GM12801 (cell line): ENCODE data around the gene SLC35E4.

Experiments used
- TF ChIP-seq, protein P1 (sequence below): IDR thresholded peaks from one replicate; pipeline ENCODE4 v1.5.1; 2011; ENCODE audit warnings: control low read depth; ENCODE audit not compliant: insufficient read length; ENCODE audit errors: extremely low read depth

Gene SLC35E4

DNA sequence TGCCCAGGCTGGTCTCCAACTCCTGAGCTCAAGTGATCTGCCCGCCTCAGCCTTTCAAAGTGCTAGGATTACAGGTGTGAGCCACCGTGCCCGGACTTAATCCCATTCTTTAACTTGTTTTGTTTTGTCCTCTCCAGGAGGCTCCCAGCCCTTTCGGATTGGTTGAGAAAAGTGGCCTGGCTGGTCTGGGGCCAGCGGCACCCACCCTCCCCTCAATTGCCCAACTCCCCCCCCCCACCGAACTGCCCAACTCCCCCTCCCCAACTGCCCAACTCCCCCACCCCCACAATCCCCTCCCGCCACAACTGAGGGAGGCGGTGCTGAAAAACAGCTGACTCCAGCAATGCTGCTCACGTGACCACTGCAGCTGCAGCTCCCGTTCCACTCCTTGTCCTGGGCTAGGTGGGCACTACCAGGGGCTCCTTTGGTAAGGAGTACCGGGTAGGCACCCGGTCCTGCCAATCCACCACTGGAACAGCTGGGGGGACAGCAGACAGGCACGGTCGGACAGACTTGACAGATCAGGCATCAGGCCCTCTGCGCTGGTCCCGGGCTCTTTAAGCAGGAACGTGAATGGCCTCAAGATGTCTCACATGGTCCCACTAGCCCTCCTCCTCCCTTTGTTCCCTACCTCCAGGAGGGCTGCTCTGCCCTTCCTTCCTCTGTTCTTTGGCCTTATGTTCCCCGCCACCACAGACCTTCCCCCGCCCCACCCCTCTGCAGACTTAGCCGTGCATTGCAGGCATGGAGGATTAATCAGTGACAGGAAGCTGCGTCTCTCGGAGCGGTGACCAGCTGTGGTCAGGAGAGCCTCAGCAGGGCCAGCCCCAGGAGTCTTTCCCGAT is 28.9 kb upstream of the SLC35E4 start, which contains the start of gene TCN2:
Gene TCN2, plus strand, starts transcription at position 720 of the 845 bp plus-strand sequence. CDS start 158 bp downstream, outside the sequence.
- TF ChIP-seq, protein P1, sequence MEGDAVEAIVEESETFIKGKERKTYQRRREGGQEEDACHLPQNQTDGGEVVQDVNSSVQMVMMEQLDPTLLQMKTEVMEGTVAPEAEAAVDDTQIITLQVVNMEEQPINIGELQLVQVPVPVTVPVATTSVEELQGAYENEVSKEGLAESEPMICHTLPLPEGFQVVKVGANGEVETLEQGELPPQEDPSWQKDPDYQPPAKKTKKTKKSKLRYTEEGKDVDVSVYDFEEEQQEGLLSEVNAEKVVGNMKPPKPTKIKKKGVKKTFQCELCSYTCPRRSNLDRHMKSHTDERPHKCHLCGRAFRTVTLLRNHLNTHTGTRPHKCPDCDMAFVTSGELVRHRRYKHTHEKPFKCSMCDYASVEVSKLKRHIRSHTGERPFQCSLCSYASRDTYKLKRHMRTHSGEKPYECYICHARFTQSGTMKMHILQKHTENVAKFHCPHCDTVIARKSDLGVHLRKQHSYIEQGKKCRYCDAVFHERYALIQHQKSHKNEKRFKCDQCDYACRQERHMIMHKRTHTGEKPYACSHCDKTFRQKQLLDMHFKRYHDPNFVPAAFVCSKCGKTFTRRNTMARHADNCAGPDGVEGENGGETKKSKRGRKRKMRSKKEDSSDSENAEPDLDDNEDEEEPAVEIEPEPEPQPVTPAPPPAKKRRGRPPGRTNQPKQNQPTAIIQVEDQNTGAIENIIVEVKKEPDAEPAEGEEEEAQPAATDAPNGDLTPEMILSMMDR: no peak

DNA sequence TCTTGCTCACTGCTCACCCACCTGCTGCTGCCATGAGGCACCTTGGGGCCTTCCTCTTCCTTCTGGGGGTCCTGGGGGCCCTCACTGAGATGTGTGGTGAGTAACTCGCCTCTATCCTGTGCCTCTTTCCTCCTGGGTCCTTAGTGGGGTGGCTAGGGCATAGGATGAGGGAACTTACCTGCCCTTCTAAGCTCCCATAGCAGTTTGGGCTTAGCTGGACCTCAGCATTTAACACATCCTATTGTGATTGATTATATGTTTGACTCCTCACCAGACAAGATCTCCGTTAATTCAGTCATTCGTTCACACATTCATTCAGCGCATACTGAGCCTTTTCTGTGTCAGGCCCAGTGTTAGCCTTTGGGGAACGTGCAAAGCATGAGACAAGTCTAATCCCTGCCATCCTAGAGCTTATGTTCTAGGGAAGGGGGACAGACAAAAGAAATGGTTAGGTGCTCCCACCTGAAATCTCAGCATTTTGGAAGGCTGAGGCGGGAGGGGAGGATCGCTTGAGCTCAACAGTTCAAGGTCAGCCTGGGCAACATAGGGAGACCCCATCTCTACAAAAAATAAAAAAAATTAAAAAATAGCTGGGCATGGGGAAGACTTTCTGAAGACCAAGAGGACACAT is 28.2 kb upstream of the SLC35E4 start:
- TF ChIP-seq, protein P1: no peak

DNA sequence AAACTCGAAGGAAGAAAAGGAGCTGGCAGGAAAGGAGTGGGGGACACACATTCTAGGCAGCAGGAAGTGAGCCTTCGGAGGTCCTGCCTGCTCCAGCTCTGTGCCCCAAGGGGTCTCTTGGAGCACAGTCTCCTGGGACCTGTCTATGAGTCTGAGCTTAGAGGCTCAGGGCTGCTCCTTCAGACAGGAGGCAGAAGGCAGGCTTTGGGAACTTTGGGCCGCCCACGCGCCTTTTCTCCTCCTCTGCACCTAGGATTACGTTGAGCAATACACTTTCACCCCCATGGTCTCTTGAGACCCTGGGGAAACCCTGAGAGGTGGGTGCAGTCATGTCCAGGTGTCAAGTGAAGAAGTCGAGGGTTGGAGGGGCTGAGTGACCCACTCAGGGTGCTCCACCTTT is 27.6 kb upstream of the SLC35E4 start:
- TF ChIP-seq, protein P1: no peak

DNA sequence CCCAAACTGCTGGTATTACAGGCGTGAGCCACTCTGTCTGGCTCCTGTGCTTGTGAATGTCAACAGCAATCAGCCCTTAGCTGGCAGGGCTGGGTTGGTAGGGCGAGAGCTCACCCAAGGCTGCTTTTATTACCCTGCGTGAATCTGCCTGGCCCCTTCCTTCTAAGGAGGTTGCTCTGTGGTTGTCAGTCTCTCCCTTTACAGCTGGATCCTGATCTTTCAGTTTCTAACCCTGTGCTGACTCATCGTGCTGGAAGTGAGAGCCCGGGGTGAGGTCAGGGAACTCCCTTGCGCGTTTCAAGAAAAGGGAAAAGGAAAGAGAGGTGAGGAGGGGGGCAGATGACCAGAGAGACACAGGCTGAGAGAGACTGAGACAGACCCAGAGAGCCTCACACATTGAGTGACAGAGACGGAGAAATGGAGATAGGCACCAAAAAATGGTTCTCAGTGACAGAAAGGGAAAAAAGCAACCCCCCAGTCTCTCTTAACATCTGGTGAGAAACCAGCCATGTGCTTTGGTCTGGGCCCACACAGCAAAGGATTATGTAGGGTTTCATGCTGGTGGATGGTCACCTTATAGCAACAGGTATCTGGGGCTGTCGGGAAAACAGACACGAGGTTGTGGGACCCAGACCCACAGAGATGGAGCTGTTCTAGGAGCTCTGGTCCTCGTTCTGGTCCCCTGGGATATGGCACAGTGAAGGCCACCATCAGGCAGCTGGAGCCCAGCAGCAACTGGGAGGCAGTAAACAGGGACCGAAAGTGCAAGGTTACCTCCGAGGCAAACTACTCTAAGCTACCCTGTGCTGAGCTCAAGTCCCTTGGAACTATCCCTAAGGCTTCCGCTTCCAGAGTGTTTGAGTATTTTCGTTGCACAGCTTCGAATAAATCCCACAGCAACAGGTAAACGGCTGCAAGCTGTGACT is 26.1 kb upstream of the SLC35E4 start:
- TF ChIP-seq, protein P1: no peak

DNA sequence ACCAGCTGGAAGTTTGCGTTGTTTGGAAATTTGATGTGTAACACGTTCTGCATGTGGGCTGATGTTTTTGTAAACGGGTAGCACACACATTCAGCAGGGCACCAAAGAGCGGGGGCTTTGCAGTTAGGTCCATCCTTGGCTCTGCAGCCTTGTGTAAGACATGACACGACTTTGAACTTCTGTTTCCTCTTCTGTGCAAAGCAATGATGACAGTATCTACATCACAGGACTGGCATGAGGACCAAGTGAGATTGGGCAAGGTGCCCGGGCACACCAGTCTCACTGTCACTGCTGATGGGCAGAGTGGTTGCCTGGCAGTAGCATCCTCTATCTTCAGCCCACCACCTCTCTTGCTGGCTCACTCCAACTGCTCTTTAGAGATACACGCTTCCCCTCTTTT is 25.3 kb upstream of the SLC35E4 start:
- TF ChIP-seq, protein P1: no peak

DNA sequence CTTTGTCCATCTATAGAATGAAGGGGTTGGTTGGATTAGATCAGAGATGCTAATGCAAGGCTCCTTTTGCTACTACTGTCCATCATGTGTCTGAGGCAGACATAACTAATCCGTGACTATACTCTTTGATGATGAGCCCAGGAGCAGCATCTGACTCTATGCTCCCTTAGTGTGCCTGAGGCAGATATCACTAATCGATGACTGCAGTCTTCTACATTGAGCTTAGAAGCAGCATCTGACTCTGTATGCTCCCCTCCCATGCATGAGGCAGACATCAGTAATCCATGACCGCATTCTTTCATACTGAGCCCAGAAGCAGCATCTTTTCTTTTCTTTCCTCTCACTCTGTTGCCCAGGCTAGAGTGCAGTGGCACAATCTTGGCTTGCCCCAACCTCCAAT is 24.4 kb upstream of the SLC35E4 start:
- TF ChIP-seq, protein P1: no peak

DNA sequence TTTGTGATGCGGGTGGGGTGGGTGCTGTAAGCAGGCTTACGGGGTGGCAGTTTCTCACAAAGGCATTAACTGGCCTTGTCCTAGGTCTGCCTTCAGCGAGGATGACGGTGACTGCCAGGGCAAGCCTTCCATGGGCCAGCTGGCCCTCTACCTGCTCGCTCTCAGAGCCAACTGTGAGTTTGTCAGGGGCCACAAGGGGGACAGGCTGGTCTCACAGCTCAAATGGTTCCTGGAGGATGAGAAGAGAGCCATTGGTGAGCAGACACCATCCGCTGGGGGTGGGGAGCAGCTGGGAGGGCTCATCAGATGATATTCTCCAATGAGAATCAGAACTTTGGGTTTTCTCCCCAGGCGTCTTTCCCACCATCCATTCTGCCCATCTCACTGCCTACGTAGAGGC is 22.8 kb upstream of the SLC35E4 start:
- TF ChIP-seq, protein P1: no peak
